GM23338 (cell line): ENCODE data around the gene TRIM27. TPM values are rescaled to one million over a fixed set of nuclear protein-coding genes. Genes with fewer than 3 reads are reported as not detected.

Experiments used
- ATAC-seq: fragments of 200-7000 bp; cut with Tn5 transposase; 3 replicates; pipeline ENCODE4 v1.9.1; 2020
- DNase-seq: peaks from one replicate; pipeline ENCODE4 v3.0.0-alpha.2; 2015; ENCODE audit warnings: low spot score
- H2AFZ ChIP-seq: fragments of 200-600 bp; sonication (generic); 2 replicates; pipeline ENCODE4 v1.8.0; 2016; ENCODE audit warnings: antibody characterized with exemption, mild to moderate bottlenecking, moderate library complexity
- H3F3A ChIP-seq: fragments of 200-600 bp; sonication (generic); replicated peaks from 2 replicates; pipeline ENCODE4 v1.8.0; 2017; ENCODE audit warnings: antibody characterized with exemption, mixed run types, low read depth
- H3K27ac ChIP-seq: fragments of 200-600 bp; sonication (generic); 2 replicates; pipeline ENCODE4 v1.6.1; 2016; ENCODE audit warnings: low read depth
- H3K27me3 ChIP-seq: fragments of 200-600 bp; sonication (generic); 2 replicates; pipeline ENCODE4 v1.8.0; 2016; ENCODE audit warnings: mild to moderate bottlenecking, mixed run types, moderate library complexity; ENCODE audit not compliant: insufficient read depth
- H3K36me3 ChIP-seq: fragments of 200-600 bp; sonication (generic); 2 replicates; pipeline ENCODE4 v1.8.0; 2016; ENCODE audit warnings: mild to moderate bottlenecking; ENCODE audit not compliant: insufficient read depth
- H3K4me1 ChIP-seq: fragments of 200-600 bp; sonication (generic); 2 replicates; pipeline ENCODE4 v1.8.0; 2016; ENCODE audit warnings: mild to moderate bottlenecking, moderate library complexity; ENCODE audit not compliant: insufficient read depth
- H3K4me2 ChIP-seq: fragments of 200-600 bp; sonication (generic); 2 replicates; pipeline ENCODE4 v1.7.1; 2017; ENCODE audit warnings: mixed run types
- H3K4me3 ChIP-seq: fragments of 200-600 bp; sonication (generic); 2 replicates; pipeline ENCODE4 v1.6.1; 2016; ENCODE audit warnings: mixed run types
- H3K79me2 ChIP-seq: fragments of 200-600 bp; sonication (generic); replicated peaks from 2 replicates; pipeline ENCODE4 v1.8.0; 2017; ENCODE audit warnings: mild to moderate bottlenecking; ENCODE audit not compliant: insufficient read depth
- H3K9me2 ChIP-seq: fragments of 200-600 bp; sonication (generic); 2 replicates; pipeline ENCODE4 v1.8.0; 2017; ENCODE audit not compliant: insufficient read depth
- H4K20me1 ChIP-seq: fragments of 200-600 bp; sonication (generic); replicated peaks from 2 replicates; pipeline ENCODE4 v1.8.0; 2017; ENCODE audit warnings: mild to moderate bottlenecking; ENCODE audit not compliant: insufficient read depth
- H3K27ac Mint-ChIP-seq: 2 replicates; pipeline ENCODE4 v1.8.0; 2020; ENCODE audit warnings: inconsistent platforms, mild to moderate bottlenecking, moderate library complexity, mixed read lengths
- H3K27me3 Mint-ChIP-seq: 3 replicates; pipeline ENCODE4 v1.8.0; 2022; ENCODE audit warnings: low read depth, mild to moderate bottlenecking, moderate library complexity, mixed read lengths, inconsistent platforms; ENCODE audit not compliant: insufficient read depth, poor library complexity
- H3K36me3 Mint-ChIP-seq: 3 replicates; pipeline ENCODE4 v1.8.0; 2021; ENCODE audit warnings: low read depth, mild to moderate bottlenecking, inconsistent platforms, moderate library complexity, mixed read lengths
- H3K4me1 Mint-ChIP-seq: 3 replicates; pipeline ENCODE4 v1.8.0; 2020; ENCODE audit warnings: mild to moderate bottlenecking, inconsistent platforms, mixed read lengths
- H3K4me3 Mint-ChIP-seq: 3 replicates; pipeline ENCODE4 v1.8.0; 2021; ENCODE audit warnings: moderate library complexity, mild to moderate bottlenecking, inconsistent platforms, mixed read lengths
- H3K9me3 Mint-ChIP-seq: 3 replicates; pipeline ENCODE4 v1.8.0; 2020; ENCODE audit warnings: moderate library complexity, mild to moderate bottlenecking, inconsistent platforms, mixed read lengths
- CREB1 ChIP-seq: fragments of 250-450 bp; sonication (Bioruptor Pico); IDR thresholded peaks from 2 replicates; pipeline ENCODE4 v1.5.0; 2020; ENCODE audit warnings: low read depth, mild to moderate bottlenecking, moderate library complexity
- CTCF ChIP-seq, 2 experiments: fragments of 200-600 bp in 1 of 2; sonication (generic) in 1 of 2; conservative IDR thresholded peaks; 2 replicates each; pipeline versions ENCODE4 v1.5.1 to v1.6.1; 2016 to 2017; ENCODE audit warnings: antibody characterized with exemption in 2 of 2, low read depth in 2 of 2, mild to moderate bottlenecking in 2 of 2, moderate library complexity in 1 of 2
- ETS1 ChIP-seq: IDR thresholded peaks from 2 replicates; pipeline ENCODE4 v1.6.1; 2016; ENCODE audit warnings: antibody characterized with exemption
- EZH2 ChIP-seq: fragments of 200-600 bp; sonication (generic); IDR thresholded peaks from one replicate; pipeline ENCODE4 v1.8.0; 2017; ENCODE audit warnings: antibody characterized with exemption, mild to moderate bottlenecking, low read depth; ENCODE audit not compliant: unreplicated experiment
- JUNB ChIP-seq: IDR thresholded peaks from one replicate; pipeline ENCODE4 v1.6.1; 2016; ENCODE audit warnings: antibody characterized with exemption; ENCODE audit not compliant: unreplicated experiment
- NANOG ChIP-seq: IDR thresholded peaks from 2 replicates; pipeline ENCODE4 v1.6.1; 2016; ENCODE audit warnings: antibody characterized with exemption, borderline replicate concordance
- POLR2AphosphoS5 ChIP-seq: IDR thresholded peaks from 2 replicates; pipeline ENCODE4 v1.6.1; 2016; ENCODE audit warnings: antibody characterized with exemption, low read depth
- REST ChIP-seq: IDR thresholded peaks from one replicate; pipeline ENCODE4 v1.6.1; 2018; ENCODE audit warnings: antibody characterized with exemption; ENCODE audit not compliant: unreplicated experiment
- STAT1 ChIP-seq: IDR thresholded peaks from one replicate; pipeline ENCODE4 v1.6.1; 2016; ENCODE audit warnings: antibody characterized with exemption; ENCODE audit not compliant: unreplicated experiment
- ZNF114 ChIP-seq: fragments of 250-450 bp; sonication (Bioruptor Pico); IDR thresholded peaks from 2 replicates; pipeline ENCODE4 v1.5.0; 2020; ENCODE audit warnings: mild to moderate bottlenecking, moderate library complexity
- ZNF331 ChIP-seq: fragments of 250-450 bp; sonication (Bioruptor Pico); IDR thresholded peaks from 2 replicates; pipeline ENCODE4 v1.5.0; 2020; ENCODE audit warnings: low read depth, mild to moderate bottlenecking, moderate library complexity
- ZNF462 ChIP-seq: fragments of 250-450 bp; sonication (Bioruptor Pico); IDR thresholded peaks from 2 replicates; pipeline ENCODE4 v1.5.0; 2020; ENCODE audit warnings: mild to moderate bottlenecking, moderate library complexity
- polyA plus RNA-seq: library from polyadenylated mRNA; unstranded; fragments of >200 nt; fragmentation: Nextera tagmentation; extraction: Ambion mirVana; gene quantifications from 2 replicates; pipeline ENCODE4 v1.2.1, GENCODE V29; 2016
- total RNA-seq: library from RNA; depleted of rRNA; stranded (reverse); fragments of >200 nt; shearing (Covaris generic); gene quantifications from 2 replicates; pipeline ENCODE4 v1.2.3, GENCODE V29; 2014

The TRIM27 gene
- total and polyA plus RNA-seq, 2 experiments from 2014 or later, result 43.1 to 127 TPM

GRCh38 chr6:28901831-28902230 lies 22.0 kb downstream of the TRIM27 start:
- no peak overlapping the region for H2AFZ ChIP-seq
- ATAC-seq (no peak), DNase-seq (no peak)
- no peaks in the 10 kb centered on the region for H3K27me3 ChIP-seq
- no peak for TF ChIP-seq CREB1
- TF ChIP-seq ZNF462 (CRISPR knock-in tag), result no peak
- no peak for TF ChIP-seq CTCF (conservative IDR thresholded peaks at IDR 0.05; ENCODE audit: low read depth in 2 of 2)
- no peak for TF ChIP-seq JUNB
- no peak for TF ChIP-seq ZNF114 (CRISPR knock-in tag)
- TF ChIP-seq STAT1, result no peak
- no peak for TF ChIP-seq ZNF331
- no peak for TF ChIP-seq POLR2AphosphoS5
- no peak for TF ChIP-seq NANOG
- TF ChIP-seq EZH2, result no peak
- no peak for TF ChIP-seq REST
- no peak for TF ChIP-seq ETS1
- peaks cover 68% of the 10 kb centered on the region for H3K36me3 Mint-ChIP-seq
- H3K4me3 ChIP-seq, result no peak overlapping the region
- peaks cover 15% of the 10 kb centered on the region; the same call in 1 of the 2 replicates for H4K20me1 ChIP-seq
- no peak overlapping the region for H3K4me2 ChIP-seq
- H3K79me2 ChIP-seq, result no peaks in the 10 kb centered on the region
- H3K9me2 ChIP-seq, result no peaks in the 10 kb centered on the region
- H3K36me3 ChIP-seq, result peaks cover 43% of the 10 kb centered on the region
- H3K27ac Mint-ChIP-seq, result no peak overlapping the region
- H3K27me3 Mint-ChIP-seq, result peaks cover 12% of the 10 kb centered on the region
- H3K4me1 Mint-ChIP-seq, result no peaks in the 10 kb centered on the region
- no peak overlapping the region for H3K27ac ChIP-seq
- no peak overlapping the region for H3K4me3 Mint-ChIP-seq
- peaks cover 5% of the 10 kb centered on the region; the same call in 1 of the 2 replicates for H3K4me1 ChIP-seq
- no peaks in the 10 kb centered on the region; the same call in 2 of the 3 replicates for H3K9me3 Mint-ChIP-seq
- peaks cover 21% of the 10 kb centered on the region for H3F3A ChIP-seq
